Heart left ventricle (tissue), 16 donors: ENCODE data around the gene TNS3. TPM values are rescaled to one million over a fixed set of nuclear protein-coding genes. Genes with fewer than 3 reads are reported as not detected.

Source experiments
- ATAC-seq, 4 donors: fragments of 200-7000 bp; cut with Tn5 transposase; one replicate each; pipeline ENCODE4 v1.9.1; 2020 to 2022; ENCODE audit warnings: moderate library complexity in 4 of 4, mild to moderate bottlenecking in 3 of 4, moderate number of reproducible peaks in 1 of 4
- DNase-seq, 5 donors: peaks; one replicate each; pipeline ENCODE4 v3.0.0-alpha.2; 2020
- H3K27ac ChIP-seq, 12 donors: fragments of 200-600 bp; sonication (generic) in 4 of 12; one replicate each; pipeline versions ENCODE4 v1.5.0 to v1.8.0; 2016 to 2022; ENCODE audit warnings: mild to moderate bottlenecking in 2 of 12
- H3K27me3 ChIP-seq, 9 donors: fragments of 200-600 bp; sonication (generic) in 2 of 9; one replicate each; pipeline versions ENCODE4 v1.5.1 to v1.8.0; 2016 to 2022; ENCODE audit warnings: mild to moderate bottlenecking in 3 of 9
- H3K36me3 ChIP-seq, 9 donors: fragments of 200-600 bp; sonication (generic) in 2 of 9; one replicate each; pipeline versions ENCODE4 v1.5.0 to v1.8.0; 2018 to 2022; ENCODE audit warnings: mild to moderate bottlenecking in 2 of 9
- H3K4me1 ChIP-seq, 12 donors: fragments of 200-600 bp; sonication (generic) in 4 of 12; one replicate each; pipeline versions ENCODE4 v1.5.0 to v1.8.0; 2016 to 2022; ENCODE audit warnings: mild to moderate bottlenecking in 3 of 12
- H3K4me3 ChIP-seq, 12 donors: fragments of 200-600 bp; sonication (generic) in 4 of 12; one replicate each; pipeline versions ENCODE4 v1.5.0 to v1.8.0; 2017 to 2022; ENCODE audit warnings: mild to moderate bottlenecking in 9 of 12, moderate library complexity in 4 of 12
- H3K9me3 ChIP-seq, 12 donors: fragments of 200-600 bp; sonication (generic) in 4 of 12; one replicate each; pipeline versions ENCODE4 v1.5.0 to v1.8.0; 2016 to 2022; ENCODE audit warnings: mild to moderate bottlenecking in 1 of 12
- POLR2A ChIP-seq, 2 donors: fragments of 450-650 bp; IDR thresholded peaks; one replicate each; pipeline ENCODE4 v1.6.1; 2017; ENCODE audit warnings: antibody characterized with exemption in 2 of 2, mild to moderate bottlenecking in 2 of 2, moderate library complexity in 2 of 2
- WGBS, 4 donors: extraction: QIAGEN DNeasy Blood & Tissue Kit in 2 of 4; methylation state at CpG; one replicate each; pipeline versions ENCODE4 v1.1.5 to v1.1.7; 2013 to 2018; 5-methylcytosine and 5-hydroxymethylcytosine counted together
- intact Hi-C, 10 donors: fragments of 100-400 bp; cut with DNase I; formaldehyde crosslinking; loops; one replicate each; pipeline versions ENCODE4 v1.11.1 to v1.14.2; 2022
- polyA plus RNA-seq, 2 donors: library from polyadenylated mRNA; stranded (reverse); fragments of 200-250 nt; gene quantifications; one replicate each; pipeline ENCODE4 v1.2.3, GENCODE V29; 2013
- total RNA-seq, 9 donors: library from RNA; depleted of rRNA in 2 of 9; stranded (reverse); fragments of >200 nt in 2 of 9; fragmentation: NEBNext Ultra II Directional in 3 of 9; extraction: Animal tissue kit (Norgen Biotek cat#: 25700) in 3 of 9; gene quantifications; one replicate each; pipeline versions ENCODE4 v1.1.0 to v1.2.4, GENCODE V29; 2016 to 2023
- TF ChIP-seq, protein P1 (sequence below), 12 donors: fragments of 200-600 bp; sonication (generic) in 4 of 12; IDR thresholded peaks; one replicate each; pipeline versions ENCODE4 v1.5.0 to v1.8.0; 2018 to 2022; ENCODE audit warnings: antibody characterized with exemption in 12 of 12, mild to moderate bottlenecking in 5 of 12
- donor health status: ischemic (EF 13 %, LVEDD 7.1; RV severe dilation, severe dysfunction).
- donor health status: healthy with polysubstance abuse.
- donor health status: DM: no; HTN: yes; CAD: no.
- donor health status: DM: no; HTN: no; CAD: no.
- donor health status: ischemic (EF 25% LVEDD 6.9; RV normal size, moderate dysfunction).
- donor health status: ischemic (EF 25% LVEDD 5.7; RV mildly dilated, moderate dysfunction).
- donor health status: healthy.
- donor health status: DM: yes; HTN: yes; CAD: no.
- donor health status: ischemic (EF 35%, LVEDD 5.7; RV mildly dilated, moderate dysfunction).
- donor health status: nonischemic (EF 11% LVEDD 7.7; RV severe dilation, severe dysfunction).
- donor health status: DM: yes; HTN: yes; CAD: no.
- donor health status: PGD.
- donor health status: ischemic (EF 29% LVEDD 5.4; RV normal size, mild dysfunction).
- donor health status: nonischemic (EF 23%, LVEDD 6.1; RV moderate dilation, normal function).

TNS3 gene
- total and polyA plus RNA-seq, 11 donors, result 10.1 to 116 (median 32.7) TPM

DNA sequence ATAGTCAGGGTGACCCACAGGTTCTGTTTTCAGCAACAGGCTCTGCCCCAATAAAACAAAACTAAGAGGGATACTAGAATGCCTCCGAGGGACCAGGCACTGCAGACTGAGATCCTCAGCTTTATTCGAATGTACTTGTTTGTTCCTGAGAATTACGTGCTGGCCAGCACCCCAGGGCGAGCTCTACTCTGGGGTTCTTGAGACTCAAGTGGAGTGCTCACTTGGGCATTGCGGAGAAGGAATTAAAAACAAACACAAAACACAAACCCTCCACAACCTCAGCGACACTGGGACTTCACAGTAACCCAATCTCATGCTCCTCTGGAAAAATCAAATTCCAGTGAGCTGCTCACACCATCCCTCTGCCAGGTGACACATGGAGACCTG, 250.7 kb downstream of the TNS3 start:
- 83 to 87% (median 85%) methylated on average over 6 of the region's 6 CpGs for WGBS, 4 donors
- Histone ChIP-seq H3K4me3 (no peak overlapping the region), H3K9me3 (no peaks in the 10 kb centered on the region), H3K36me3 (peaks cover 0 to 55% (median 0%) of the 10 kb centered on the region in 9 donors), H3K27ac (no peak overlapping the region), H3K4me1 (peaks cover 15 to 78% (median 55%) of the 10 kb centered on the region in 12 donors), H3K27me3 (no peaks in the 10 kb centered on the region)
- TF ChIP-seq, protein P1, sequence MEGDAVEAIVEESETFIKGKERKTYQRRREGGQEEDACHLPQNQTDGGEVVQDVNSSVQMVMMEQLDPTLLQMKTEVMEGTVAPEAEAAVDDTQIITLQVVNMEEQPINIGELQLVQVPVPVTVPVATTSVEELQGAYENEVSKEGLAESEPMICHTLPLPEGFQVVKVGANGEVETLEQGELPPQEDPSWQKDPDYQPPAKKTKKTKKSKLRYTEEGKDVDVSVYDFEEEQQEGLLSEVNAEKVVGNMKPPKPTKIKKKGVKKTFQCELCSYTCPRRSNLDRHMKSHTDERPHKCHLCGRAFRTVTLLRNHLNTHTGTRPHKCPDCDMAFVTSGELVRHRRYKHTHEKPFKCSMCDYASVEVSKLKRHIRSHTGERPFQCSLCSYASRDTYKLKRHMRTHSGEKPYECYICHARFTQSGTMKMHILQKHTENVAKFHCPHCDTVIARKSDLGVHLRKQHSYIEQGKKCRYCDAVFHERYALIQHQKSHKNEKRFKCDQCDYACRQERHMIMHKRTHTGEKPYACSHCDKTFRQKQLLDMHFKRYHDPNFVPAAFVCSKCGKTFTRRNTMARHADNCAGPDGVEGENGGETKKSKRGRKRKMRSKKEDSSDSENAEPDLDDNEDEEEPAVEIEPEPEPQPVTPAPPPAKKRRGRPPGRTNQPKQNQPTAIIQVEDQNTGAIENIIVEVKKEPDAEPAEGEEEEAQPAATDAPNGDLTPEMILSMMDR (IDR thresholded peaks at IDR 0.05), result no peak
- DNase-seq (no peak), ATAC-seq (no peak)
- intact Hi-C loops, result loop anchor here in 1 of 10 donors (5.0 kb wide), 1 partner anchor 34 kb away; no protein-coding TSS in a partner anchor

DNA sequence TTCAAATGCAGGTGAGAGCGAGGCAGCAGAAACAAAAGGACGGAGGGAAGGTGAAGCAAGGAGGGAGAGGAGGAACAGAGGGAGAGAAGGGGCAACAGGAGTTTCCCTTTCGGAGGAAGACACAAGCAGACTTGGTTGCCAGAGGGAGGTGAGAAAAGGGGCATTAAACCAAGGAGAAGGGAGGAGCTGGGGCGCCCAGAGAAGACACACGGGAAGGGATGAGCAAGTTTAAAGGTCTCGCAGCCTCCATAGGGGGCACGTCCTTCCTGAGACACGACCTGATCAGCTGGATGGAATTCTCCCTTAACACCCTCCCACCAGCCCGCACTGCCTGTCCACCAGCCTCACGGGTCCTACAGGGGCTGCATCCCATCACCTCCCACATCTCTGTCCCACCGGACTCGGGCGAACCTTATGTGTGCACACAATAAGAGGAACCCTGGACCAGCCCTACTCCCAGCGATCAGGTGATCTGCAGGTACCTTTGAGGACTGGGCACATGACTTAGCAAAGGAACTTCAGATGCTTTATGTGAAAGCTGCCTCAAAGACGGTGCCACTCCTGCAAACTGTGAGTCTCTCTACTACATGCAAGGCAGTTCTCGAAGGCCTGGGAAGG, 251.2 kb downstream of the TNS3 start:
- no peak for TF ChIP-seq POLR2A (IDR thresholded peaks at IDR 0.05)
- WGBS, 4 donors, result 89 to 93% (median 92%) methylated on average over 16 of the region's 16 CpGs
- Histone ChIP-seq H3K4me3 (no peak overlapping the region), H3K36me3 (peaks cover 0 to 51% (median 0%) of the 10 kb centered on the region in 9 donors), H3K4me1 (peaks cover 15 to 78% (median 57%) of the 10 kb centered on the region in 12 donors), H3K27me3 (no peaks in the 10 kb centered on the region), H3K9me3 (no peaks in the 10 kb centered on the region), H3K27ac (peak overlapping the region in 3 of 12 donors; percentile 91 to 93 (median 92))
- ATAC-seq (no peak), DNase-seq (no peak)
- intact Hi-C loops, result loop anchor here in 1 of 10 donors (5.0 kb wide), 1 partner anchor 33 kb away; no protein-coding TSS in a partner anchor

DNA sequence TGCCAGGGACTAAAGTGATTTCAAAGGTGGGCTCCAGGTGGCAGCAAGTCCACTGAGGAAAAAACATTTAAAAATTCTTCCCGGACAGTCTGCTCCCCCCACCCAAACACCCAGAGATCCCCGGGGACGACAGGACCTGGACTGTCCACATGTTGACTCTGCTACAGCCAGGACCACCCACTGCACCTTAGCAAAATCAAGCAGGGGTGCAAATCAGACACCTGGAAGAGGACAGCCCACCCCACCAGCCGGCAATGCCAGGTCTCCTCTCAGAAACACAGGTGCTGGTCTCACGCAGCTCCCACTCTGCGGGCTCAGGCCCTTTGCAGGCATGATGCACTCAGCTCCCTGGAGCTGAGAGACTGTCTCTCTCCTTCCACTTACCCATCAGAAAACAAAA, 251.9 kb downstream of the TNS3 start:
- no peak for DNase-seq
- H3K4me1 ChIP-seq, result peaks cover 15 to 79% (median 57%) of the 10 kb centered on the region in 12 donors
- TF ChIP-seq, protein P1 (IDR thresholded peaks at IDR 0.05), result no peak
- no peak for TF ChIP-seq POLR2A (IDR thresholded peaks at IDR 0.05)

DNA sequence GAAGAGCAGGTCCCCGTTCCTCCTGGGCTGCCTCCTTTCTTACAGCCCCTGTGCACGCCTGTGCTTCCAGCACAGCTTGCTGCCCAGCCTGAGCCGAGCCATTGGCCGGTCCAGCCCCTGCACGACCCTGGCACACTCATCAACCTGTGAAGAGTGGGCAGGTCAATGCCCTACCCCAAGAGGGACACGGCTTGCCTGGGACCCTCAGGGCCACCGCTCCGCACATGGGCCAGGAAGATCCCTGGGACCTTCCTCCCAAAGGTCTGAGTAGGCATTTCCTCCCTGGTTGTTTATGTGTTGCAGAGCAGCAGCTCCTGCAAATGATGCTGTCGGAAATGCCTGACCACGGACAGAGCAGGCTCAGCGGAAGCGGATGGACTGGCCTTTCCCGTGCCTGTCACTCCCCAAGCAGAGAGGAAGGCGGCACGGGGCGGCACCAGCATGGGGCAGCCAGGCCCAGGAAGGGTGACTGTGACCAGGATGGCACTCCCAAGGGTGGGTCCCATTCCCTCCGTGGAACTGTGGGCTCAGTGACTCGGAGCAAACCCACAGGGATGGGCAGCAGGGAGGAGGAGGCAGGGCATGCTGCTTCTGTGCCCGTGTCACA, 252.5 kb downstream of the TNS3 start:
- Histone ChIP-seq H3K27me3 (no peaks in the 10 kb centered on the region), H3K4me1 (peaks cover 15 to 73% (median 57%) of the 10 kb centered on the region in 12 donors), H3K9me3 (no peaks in the 10 kb centered on the region), H3K36me3 (peaks cover 0 to 54% (median 0%) of the 10 kb centered on the region in 9 donors), H3K4me3 (no peak overlapping the region), H3K27ac (peak overlapping the region; percentile 21 to 95 (median 92))
- TF ChIP-seq, protein P1 (IDR thresholded peaks at IDR 0.05), result no peak
- no peak for TF ChIP-seq POLR2A (IDR thresholded peaks at IDR 0.05)
- ATAC-seq (no peak), DNase-seq (peak in 4 of 5 donors; percentile 40 to 75 (median 56))
- WGBS, 4 donors, result 53 to 76% (median 63%) methylated on average over 17 to 19 of the region's 19 CpGs
- intact Hi-C loops, result loop anchor here in 6 of 10 donors (5.0 kb wide), 3 partner anchors 37 to 62 kb away; no protein-coding TSS in a partner anchor

More for the DNA sequence above, 251.9 kb downstream of the TNS3 start:
- Histone ChIP-seq H3K27ac (peak overlapping the region in 10 of 12 donors; percentile 83 to 95 (median 92)), H3K9me3 (no peaks in the 10 kb centered on the region), H3K36me3 (peaks cover 0 to 52% (median 0%) of the 10 kb centered on the region in 9 donors), H3K27me3 (no peaks in the 10 kb centered on the region), H3K4me3 (no peak overlapping the region)
- 66 to 83% (median 71%) methylated on average over 5 to 6 of the region's 6 CpGs for WGBS, 4 donors
- no peak for ATAC-seq
- intact Hi-C loops, result loop anchor here in 1 of 10 donors (5.0 kb wide), 1 partner anchor 33 kb away; no protein-coding TSS in a partner anchor
